ENCODE measurements around the gene SLC26A1. TPM values are rescaled to one million over a fixed set of nuclear protein-coding genes. Genes with fewer than 3 reads are reported as not detected.

SLC26A1 gene
- total RNA-seq (not detected), polyA plus RNA-seq (1.1 TPM)

DNA sequence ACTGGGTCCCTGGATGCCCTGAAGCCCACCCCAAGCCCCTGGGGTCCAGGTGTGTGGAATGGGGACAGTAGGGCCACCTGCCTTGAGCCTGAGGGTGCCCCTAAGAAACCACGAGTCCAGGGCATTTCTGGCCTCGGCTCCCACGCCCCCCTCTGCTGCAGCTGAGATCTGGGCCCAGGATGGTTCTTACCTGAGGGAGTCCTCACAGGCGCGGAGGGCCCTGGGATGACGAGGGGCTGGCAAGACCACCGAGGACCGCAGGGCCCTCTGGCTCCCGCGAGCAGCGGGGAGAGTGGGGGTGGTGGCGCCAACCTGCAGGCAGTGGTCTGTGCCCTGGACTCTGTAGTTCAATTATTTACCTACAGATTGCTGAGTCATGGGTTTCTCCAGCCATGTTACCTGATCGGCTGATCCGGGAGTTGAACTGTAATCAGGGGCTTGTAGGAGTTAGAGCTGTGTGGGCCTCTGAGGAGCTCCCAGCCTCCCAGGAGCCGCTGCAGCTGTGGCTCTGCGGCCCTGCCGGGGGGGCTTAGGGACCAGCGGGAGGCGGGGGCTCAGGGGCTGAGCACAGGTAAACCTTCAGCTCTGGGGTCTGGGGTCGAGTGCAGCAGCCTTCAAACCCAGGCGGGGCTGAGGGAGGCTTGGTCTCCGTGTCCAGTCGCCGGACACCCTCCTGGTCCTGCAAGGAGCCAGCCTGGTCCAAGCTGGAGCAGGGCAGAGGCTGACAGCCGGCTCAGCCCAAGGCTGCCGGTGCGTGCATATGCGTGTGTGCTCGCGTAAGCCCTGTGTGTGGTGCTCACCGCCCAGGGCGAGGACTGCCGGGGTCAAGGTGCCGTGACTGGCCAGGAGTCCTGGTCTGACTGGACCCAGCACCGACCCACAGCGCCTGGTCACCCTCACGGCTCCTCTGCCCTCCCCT, at the start of gene SLC26A1:
Gene SLC26A1 (minus strand): TSS at position 294 of the 919 bp plus-strand sequence. CDS start 1,701 bp downstream, outside the sequence.
- H3K27me3 Mint-ChIP-seq, result peaks cover 3 to 10% of the 10 kb centered on the region in 2 donors
- peaks cover 0 to 10% (median 0%) of the 10 kb centered on the region in 3 donors for H3K4me1 Mint-ChIP-seq
- no peaks in the 10 kb centered on the region for H3K9me3 Mint-ChIP-seq
- peak within 1 kb of the TSS in 2 of 8 donors; percentile 26 to 43 for H3K27ac Mint-ChIP-seq
- no peaks in the 10 kb centered on the region for H3K9me3 ChIP-seq (ENCODE audit: low read length)
- H3K36me3 Mint-ChIP-seq, result peaks cover 0 to 11% (median 0%) of the 10 kb centered on the region in 3 donors
- peak within 1 kb of the TSS; percentile 77 for H3K27ac ChIP-seq (ENCODE audit: low read depth, low read length)
- DNase-seq, result no peak
- H3K4me3 Mint-ChIP-seq, result no peak within 1 kb of the TSS
- peaks cover 8% of the 10 kb centered on the region for H3K27me3 ChIP-seq (ENCODE audit: insufficient read depth, low read length, poor library complexity, severe bottlenecking)
- CTCF ChIA-PET, result no interaction called here
- POLR2A ChIA-PET, result no interaction called here
- H3K36me3 ChIP-seq (ENCODE audit: insufficient read depth, low read length), result no peaks in the 10 kb centered on the region
- no peak within 1 kb of the TSS for H3K4me3 ChIP-seq (ENCODE audit: low read length)
- H3K4me1 ChIP-seq (ENCODE audit: insufficient read depth, low read length), result no peaks in the 10 kb centered on the region

GRCh38 chr4:1042352-1043055, 49.3 kb upstream of the SLC26A1 start:
- Mint-ChIP-seq H3K4me1 (peaks cover 0 to 3% (median 2%) of the 10 kb centered on the region in 3 donors), H3K27ac (no peak overlapping the region), H3K9me3 (no peaks in the 10 kb centered on the region), H3K36me3 (no peaks in the 10 kb centered on the region), H3K4me3 (no peak overlapping the region), H3K27me3 (peaks cover 11 to 22% of the 10 kb centered on the region in 2 donors)
- peak in 1 of 5 donors; percentile 31 for DNase-seq
- CTCF ChIA-PET, result no interaction called here
- POLR2A ChIA-PET, result no interaction called here
- Histone ChIP-seq H3K36me3 (ENCODE audit: insufficient read depth, low read length) (no peaks in the 10 kb centered on the region), H3K27ac (ENCODE audit: low read depth, low read length) (no peak overlapping the region), H3K27me3 (ENCODE audit: insufficient read depth, low read length, poor library complexity, severe bottlenecking) (peaks cover 9% of the 10 kb centered on the region), H3K4me3 (ENCODE audit: low read length) (no peak overlapping the region), H3K4me1 (ENCODE audit: insufficient read depth, low read length) (no peaks in the 10 kb centered on the region), H3K9me3 (ENCODE audit: low read length) (no peaks in the 10 kb centered on the region)

- peaks cover 7 to 20% of the 10 kb centered on the region in 2 donors for H3K27me3 Mint-ChIP-seq
- Histone ChIP-seq H3K27me3 (ENCODE audit: insufficient read depth, low read length, poor library complexity, severe bottlenecking) (peaks cover 8% of the 10 kb centered on the region), H3K9me3 (ENCODE audit: low read length) (no peaks in the 10 kb centered on the region), H3K4me1 (ENCODE audit: insufficient read depth, low read length) (no peaks in the 10 kb centered on the region), H3K4me3 (ENCODE audit: low read length) (no peak overlapping the region), H3K36me3 (ENCODE audit: insufficient read depth, low read length) (no peaks in the 10 kb centered on the region), H3K27ac (ENCODE audit: low read depth, low read length) (peak overlapping the region; percentile 51)
- ChIA-PET POLR2A (no interaction called here), CTCF (no interaction called here)
- H3K27ac Mint-ChIP-seq, result no peak overlapping the region
- H3K9me3 Mint-ChIP-seq, result no peaks in the 10 kb centered on the region
- H3K36me3 Mint-ChIP-seq, result no peaks in the 10 kb centered on the region
- H3K4me1 Mint-ChIP-seq, result peaks cover 0 to 3% (median 2%) of the 10 kb centered on the region in 3 donors
- DNase-seq, result no peak
- no peak overlapping the region for H3K4me3 Mint-ChIP-seq
These were observed 48.7 kb upstream of the SLC26A1 start for GRCh38 chr4:1041936-1042330.

- peaks cover 5% of the 10 kb centered on the region for H3K27me3 ChIP-seq (ENCODE audit: insufficient read depth, low read length, poor library complexity, severe bottlenecking)
- peaks cover 5 to 16% of the 10 kb centered on the region in 2 donors for H3K27me3 Mint-ChIP-seq
- no peaks in the 10 kb centered on the region for H3K9me3 Mint-ChIP-seq
- H3K4me1 ChIP-seq (ENCODE audit: insufficient read depth, low read length), result no peaks in the 10 kb centered on the region
- H3K4me1 Mint-ChIP-seq, result peaks cover 0 to 2% (median 0%) of the 10 kb centered on the region in 3 donors
- H3K36me3 Mint-ChIP-seq, result no peaks in the 10 kb centered on the region
- no peak overlapping the region for H3K4me3 Mint-ChIP-seq
- H3K27ac Mint-ChIP-seq, result no peak overlapping the region
- POLR2A ChIA-PET, result no interaction called here
- CTCF ChIA-PET, result no interaction called here
- no peak for DNase-seq
- H3K4me3 ChIP-seq (ENCODE audit: low read length), result no peak overlapping the region
- H3K9me3 ChIP-seq (ENCODE audit: low read length), result no peaks in the 10 kb centered on the region
- H3K36me3 ChIP-seq (ENCODE audit: insufficient read depth, low read length), result no peaks in the 10 kb centered on the region
- H3K27ac ChIP-seq (ENCODE audit: low read depth, low read length), result peak overlapping the region; percentile 51
These were observed 48.1 kb upstream of the SLC26A1 start for GRCh38 chr4:1041147-1041935.

DNA sequence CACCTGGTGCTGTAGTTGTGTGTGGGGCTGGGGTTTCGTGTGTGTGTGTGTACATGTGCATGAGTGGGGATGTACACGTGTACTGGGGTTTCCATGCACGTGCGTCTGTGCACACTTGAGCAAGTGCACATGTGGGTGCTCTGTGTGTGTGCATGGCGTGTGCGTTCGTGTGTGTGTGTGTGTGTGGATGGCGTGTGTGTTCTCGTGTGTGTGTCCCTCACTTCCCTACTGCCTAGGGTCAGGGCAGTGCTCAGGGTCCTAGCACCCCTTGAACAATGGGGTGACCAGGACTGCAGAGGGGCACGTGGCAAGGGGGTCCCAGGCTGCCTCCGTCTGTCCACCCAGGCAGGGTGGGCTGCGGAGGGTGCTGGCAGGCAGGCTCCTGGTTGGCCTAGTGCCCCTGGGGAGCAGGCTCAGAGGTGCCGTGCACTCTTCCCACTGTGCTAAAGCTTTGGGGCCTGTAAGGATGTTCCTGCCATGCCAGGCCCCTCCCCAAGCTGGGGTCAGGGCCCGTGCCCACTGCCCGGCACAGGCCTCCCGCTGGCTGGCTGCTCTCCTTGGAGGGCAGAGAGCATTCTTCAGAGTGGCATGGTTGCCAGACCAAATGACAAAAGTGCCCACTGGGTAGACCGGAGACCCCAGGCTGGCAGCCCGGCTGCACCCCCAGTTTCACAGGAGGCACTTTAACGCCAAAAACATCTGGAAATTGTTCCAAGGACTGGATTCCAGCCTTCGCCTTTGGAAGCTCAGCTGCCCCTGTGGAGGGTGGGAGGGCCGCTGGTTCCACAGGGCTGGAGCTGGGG, 47.3 kb upstream of the SLC26A1 start:
- peaks cover 0 to 2% (median 0%) of the 10 kb centered on the region in 3 donors for H3K4me1 Mint-ChIP-seq
- CTCF ChIA-PET, result no interaction called here
- H3K36me3 Mint-ChIP-seq, result no peaks in the 10 kb centered on the region

GRCh38 chr4:1039493-1040343, 46.5 kb upstream of the SLC26A1 start:
- Histone ChIP-seq H3K4me1 (ENCODE audit: insufficient read depth, low read length) (no peaks in the 10 kb centered on the region), H3K4me3 (ENCODE audit: low read length) (no peak overlapping the region), H3K27ac (ENCODE audit: low read depth, low read length) (peak overlapping the region; percentile 43), H3K36me3 (ENCODE audit: insufficient read depth, low read length) (no peaks in the 10 kb centered on the region), H3K9me3 (ENCODE audit: low read length) (no peaks in the 10 kb centered on the region), H3K27me3 (ENCODE audit: insufficient read depth, low read length, poor library complexity, severe bottlenecking) (no peaks in the 10 kb centered on the region)
- H3K27ac Mint-ChIP-seq, result no peak overlapping the region
- DNase-seq, result no peak
- no peak overlapping the region for H3K4me3 Mint-ChIP-seq
- peaks cover 0 to 2% (median 0%) of the 10 kb centered on the region in 3 donors for H3K4me1 Mint-ChIP-seq
- H3K9me3 Mint-ChIP-seq, result no peaks in the 10 kb centered on the region
- peaks cover 4 to 7% of the 10 kb centered on the region in 2 donors for H3K27me3 Mint-ChIP-seq
- CTCF ChIA-PET, result interaction anchor here (1.0 kb wide), 1 partner anchor 53 kb away, joined by 3 read pairs; the partner anchor contains the start of gene IDUA
- no peaks in the 10 kb centered on the region for H3K36me3 Mint-ChIP-seq
- POLR2A ChIA-PET, result no interaction called here

More for the DNA sequence above, 47.3 kb upstream of the SLC26A1 start:
- Histone ChIP-seq H3K27me3 (ENCODE audit: insufficient read depth, low read length, poor library complexity, severe bottlenecking) (peaks cover 5% of the 10 kb centered on the region), H3K9me3 (ENCODE audit: low read length) (no peaks in the 10 kb centered on the region), H3K27ac (ENCODE audit: low read depth, low read length) (peak overlapping the region; percentile 43), H3K4me3 (ENCODE audit: low read length) (no peak overlapping the region), H3K36me3 (ENCODE audit: insufficient read depth, low read length) (no peaks in the 10 kb centered on the region), H3K4me1 (ENCODE audit: insufficient read depth, low read length) (no peaks in the 10 kb centered on the region)
- no peak overlapping the region for H3K4me3 Mint-ChIP-seq
- no peak for DNase-seq
- POLR2A ChIA-PET, result no interaction called here
- H3K9me3 Mint-ChIP-seq, result no peaks in the 10 kb centered on the region
- H3K27ac Mint-ChIP-seq, result no peak overlapping the region
- H3K27me3 Mint-ChIP-seq, result peaks cover 5 to 15% of the 10 kb centered on the region in 2 donors
